LNCaP clone FGC (cell line): Measurements from ENCODE around the gene HMCES.
"Not testable (repeated sequence)": the region's sequence is repeated elsewhere in the genome, so short reads cannot be mapped to it uniquely, and the experiment has no call there.

Experiments
- DNase-seq: peaks from one replicate; pipeline ENCODE4 v3.0.0-alpha.2; 2011; ENCODE audit warnings: low read depth
- H3K4me3 ChIP-seq: 2 replicates; pipeline ENCODE4 v1.5.1; 2011; ENCODE audit warnings: mild to moderate bottlenecking, low read depth, low read length, control low read depth
- CTCF ChIP-seq: IDR thresholded peaks from 2 replicates; pipeline ENCODE4 v1.5.1; 2012; ENCODE audit warnings: mild to moderate bottlenecking; ENCODE audit not compliant: control insufficient read depth, insufficient read depth; ENCODE audit errors: extremely low read depth

Gene HMCES

GRCh38 chr3:129327510-129327909 is 48.8 kb downstream of the HMCES start:
- no peak for TF ChIP-seq CTCF
- DNase-seq: no peak
- H3K4me3 ChIP-seq: no peak overlapping the region

GRCh38 chr3:129329858-129330257 is 51.2 kb downstream of the HMCES start:
- H3K4me3 ChIP-seq: no peak overlapping the region
- no peak for TF ChIP-seq CTCF
- DNase-seq: no peak

- TF ChIP-seq CTCF: no peak
- H3K4me3 ChIP-seq: no peak overlapping the region
- DNase-seq: no peak
Observed at GRCh38 chr3:129330409-129330808, 51.7 kb downstream of the HMCES start.

GRCh38 chr3:129333891-129334290 is 55.2 kb downstream of the HMCES start:
- no peak for DNase-seq
- H3K4me3 ChIP-seq: no peak overlapping the region
- TF ChIP-seq CTCF: no peak

GRCh38 chr3:129336093-129336706 is 57.5 kb downstream of the HMCES start:
- no peak for DNase-seq
- no peak overlapping the region for H3K4me3 ChIP-seq
- TF ChIP-seq CTCF: no peak

- not testable (repeated sequence) for H3K4me3 ChIP-seq, DNase-seq
Observed at GRCh38 chr3:129337719-129338118, 59.0 kb downstream of the HMCES start.

- not testable (repeated sequence) for H3K4me3 ChIP-seq, DNase-seq
Observed at GRCh38 chr3:129339186-129339585, 60.5 kb downstream of the HMCES start.

- not testable (repeated sequence) for DNase-seq
Observed at GRCh38 chr3:129339833-129340232, 61.2 kb downstream of the HMCES start.

More at GRCh38 chr3:129339833-129340232, 61.2 kb downstream of the HMCES start:
- H3K4me3 ChIP-seq: not testable (repeated sequence)
